Activated naive CD8-positive, alpha-beta T cell treated with anti-CD3 and anti-CD28 coated beads, Interleukin-2, amount 50 U/mL, for 24 hours (primary cell): Measurements from ENCODE around the gene HOMER2.
A peak's percentile ranks its signal among the peaks of the same experiment; 100 is the strongest.

Experiments used
- ATAC-seq: fragments of 150-1000 bp; cut with Tn5 transposase; one replicate; pipeline ENCODE4 v1.10.0; 2021
- DNase-seq: peaks from one replicate; pipeline ENCODE4 v3.0.0; 2021
- H3K27ac Mint-ChIP-seq: one replicate; pipeline ENCODE4 v1.8.0; 2021; ENCODE audit warnings: mild to moderate bottlenecking, mixed read lengths
- H3K27me3 Mint-ChIP-seq: one replicate; pipeline ENCODE4 v1.8.0; 2021; ENCODE audit warnings: mixed read lengths
- H3K36me3 Mint-ChIP-seq: one replicate; pipeline ENCODE4 v1.8.0; 2021; ENCODE audit warnings: low read depth, mixed read lengths
- H3K4me1 Mint-ChIP-seq: one replicate; pipeline ENCODE4 v1.8.0; 2021; ENCODE audit warnings: mixed read lengths
- H3K4me3 Mint-ChIP-seq: one replicate; pipeline ENCODE4 v1.8.0; 2021; ENCODE audit warnings: mild to moderate bottlenecking, moderate library complexity, mixed read lengths
- H3K9me3 Mint-ChIP-seq: one replicate; pipeline ENCODE4 v1.8.0; 2021; ENCODE audit warnings: mixed read lengths

Gene HOMER2

GRCh38 chr15:82972990-82973389, 20.5 kb upstream of the HOMER2 start:
- ATAC-seq (no peak), DNase-seq (no peak)
- no peaks in the 10 kb centered on the region for H3K9me3 Mint-ChIP-seq
- H3K4me3 Mint-ChIP-seq: no peak overlapping the region
- H3K36me3 Mint-ChIP-seq: no peaks in the 10 kb centered on the region
- H3K4me1 Mint-ChIP-seq: no peaks in the 10 kb centered on the region
- no peak overlapping the region for H3K27ac Mint-ChIP-seq
- H3K27me3 Mint-ChIP-seq: no peaks in the 10 kb centered on the region

- DNase-seq (no peak), ATAC-seq (no peak)
- Mint-ChIP-seq H3K36me3 (no peaks in the 10 kb centered on the region), H3K4me3 (no peak overlapping the region), H3K4me1 (peaks cover 5% of the 10 kb centered on the region), H3K27me3 (no peaks in the 10 kb centered on the region), H3K9me3 (no peaks in the 10 kb centered on the region), H3K27ac (no peak overlapping the region)
These were observed 18.9 kb upstream of the HOMER2 start for GRCh38 chr15:82971218-82971984.

GRCh38 chr15:82970696-82971095, 18.2 kb upstream of the HOMER2 start:
- DNase-seq (no peak), ATAC-seq (no peak)
- Mint-ChIP-seq H3K27ac (no peak overlapping the region), H3K9me3 (no peaks in the 10 kb centered on the region), H3K4me3 (no peak overlapping the region), H3K36me3 (no peaks in the 10 kb centered on the region), H3K4me1 (peaks cover 10% of the 10 kb centered on the region), H3K27me3 (no peaks in the 10 kb centered on the region)

- Mint-ChIP-seq H3K27me3 (no peaks in the 10 kb centered on the region), H3K27ac (no peak overlapping the region), H3K9me3 (no peaks in the 10 kb centered on the region), H3K4me1 (peaks cover 10% of the 10 kb centered on the region), H3K4me3 (no peak overlapping the region), H3K36me3 (no peaks in the 10 kb centered on the region)
- DNase-seq: no peak
- no peak for ATAC-seq
These were observed 17.7 kb upstream of the HOMER2 start for GRCh38 chr15:82970078-82970686.

GRCh38 chr15:82969353-82969752, 16.8 kb upstream of the HOMER2 start:
- Mint-ChIP-seq H3K27ac (no peak overlapping the region), H3K36me3 (no peaks in the 10 kb centered on the region), H3K27me3 (no peaks in the 10 kb centered on the region), H3K4me1 (peaks cover 10% of the 10 kb centered on the region), H3K9me3 (no peaks in the 10 kb centered on the region), H3K4me3 (no peak overlapping the region)
- DNase-seq (no peak), ATAC-seq (no peak)

- DNase-seq (no peak), ATAC-seq (no peak)
- H3K36me3 Mint-ChIP-seq: no peaks in the 10 kb centered on the region
- peaks cover 10% of the 10 kb centered on the region for H3K4me1 Mint-ChIP-seq
- no peaks in the 10 kb centered on the region for H3K27me3 Mint-ChIP-seq
- no peak overlapping the region for H3K4me3 Mint-ChIP-seq
- no peaks in the 10 kb centered on the region for H3K9me3 Mint-ChIP-seq
- H3K27ac Mint-ChIP-seq: no peak overlapping the region
These were observed 15.5 kb upstream of the HOMER2 start for GRCh38 chr15:82968066-82968465.

- H3K36me3 Mint-ChIP-seq: no peaks in the 10 kb centered on the region
- peaks cover 10% of the 10 kb centered on the region for H3K4me1 Mint-ChIP-seq
- DNase-seq (no peak), ATAC-seq (peak; percentile 72)
- no peaks in the 10 kb centered on the region for H3K27me3 Mint-ChIP-seq
- H3K9me3 Mint-ChIP-seq: no peaks in the 10 kb centered on the region
- H3K4me3 Mint-ChIP-seq: no peak overlapping the region
- no peak overlapping the region for H3K27ac Mint-ChIP-seq
These were observed 14.2 kb upstream of the HOMER2 start for GRCh38 chr15:82966671-82967071.

- Mint-ChIP-seq H3K27ac (no peak overlapping the region), H3K36me3 (no peaks in the 10 kb centered on the region), H3K27me3 (no peaks in the 10 kb centered on the region), H3K4me3 (no peak overlapping the region), H3K9me3 (no peaks in the 10 kb centered on the region), H3K4me1 (peaks cover 10% of the 10 kb centered on the region)
- DNase-seq: no peak
- no peak for ATAC-seq
These were observed 12.4 kb upstream of the HOMER2 start for GRCh38 chr15:82964890-82965289.

- DNase-seq (no peak), ATAC-seq (no peak)
- H3K4me3 Mint-ChIP-seq: no peak overlapping the region
- peaks cover 10% of the 10 kb centered on the region for H3K4me1 Mint-ChIP-seq
- H3K36me3 Mint-ChIP-seq: no peaks in the 10 kb centered on the region
- H3K9me3 Mint-ChIP-seq: no peaks in the 10 kb centered on the region
- H3K27me3 Mint-ChIP-seq: no peaks in the 10 kb centered on the region
- H3K27ac Mint-ChIP-seq: no peak overlapping the region
These were observed 11.2 kb upstream of the HOMER2 start for GRCh38 chr15:82963471-82964341.

GRCh38 chr15:82960766-82961165, 8.2 kb upstream of the HOMER2 start:
- H3K9me3 Mint-ChIP-seq: no peaks in the 10 kb centered on the region
- H3K27ac Mint-ChIP-seq: no peak overlapping the region

GRCh38 chr15:82959423-82959822, 6.9 kb upstream of the HOMER2 start:
- DNase-seq (no peak), ATAC-seq (no peak)
- Mint-ChIP-seq H3K9me3 (no peaks in the 10 kb centered on the region), H3K36me3 (no peaks in the 10 kb centered on the region), H3K27me3 (peaks cover under 1% of the 10 kb centered on the region), H3K4me1 (no peaks in the 10 kb centered on the region), H3K27ac (no peak overlapping the region), H3K4me3 (no peak overlapping the region)

More at GRCh38 chr15:82960766-82961165, 8.2 kb upstream of the HOMER2 start:
- H3K4me1 Mint-ChIP-seq: no peaks in the 10 kb centered on the region
- DNase-seq: no peak
- no peak overlapping the region for H3K4me3 Mint-ChIP-seq
- no peaks in the 10 kb centered on the region for H3K27me3 Mint-ChIP-seq
- ATAC-seq: no peak
- no peaks in the 10 kb centered on the region for H3K36me3 Mint-ChIP-seq

GRCh38 chr15:82958638-82959037, 6.1 kb upstream of the HOMER2 start:
- Mint-ChIP-seq H3K27me3 (peaks cover 2% of the 10 kb centered on the region), H3K4me1 (no peaks in the 10 kb centered on the region), H3K36me3 (no peaks in the 10 kb centered on the region), H3K9me3 (no peaks in the 10 kb centered on the region), H3K4me3 (no peak overlapping the region), H3K27ac (no peak overlapping the region)
- no peak for ATAC-seq
- DNase-seq: no peak

- H3K27me3 Mint-ChIP-seq: peaks cover 6% of the 10 kb centered on the region
- H3K9me3 Mint-ChIP-seq: no peaks in the 10 kb centered on the region
- ATAC-seq (peak; percentile 15), DNase-seq (no peak)
- no peak overlapping the region for H3K4me3 Mint-ChIP-seq
- no peak overlapping the region for H3K27ac Mint-ChIP-seq
- no peaks in the 10 kb centered on the region for H3K36me3 Mint-ChIP-seq
- no peaks in the 10 kb centered on the region for H3K4me1 Mint-ChIP-seq
These were observed 905 bp downstream of the HOMER2 start for GRCh38 chr15:82951472-82952157.

- no peak for DNase-seq
These were observed 1.7 kb downstream of the HOMER2 start for GRCh38 chr15:82950746-82951370.

More at GRCh38 chr15:82950746-82951370, 1.7 kb downstream of the HOMER2 start:
- Mint-ChIP-seq H3K27ac (no peak overlapping the region), H3K36me3 (no peaks in the 10 kb centered on the region), H3K27me3 (peaks cover 9% of the 10 kb centered on the region), H3K4me3 (no peak overlapping the region), H3K4me1 (peaks cover 2% of the 10 kb centered on the region), H3K9me3 (no peaks in the 10 kb centered on the region)
- no peak for ATAC-seq
